Measurements from ENCODE around the gene TSHZ2.

DNA sequence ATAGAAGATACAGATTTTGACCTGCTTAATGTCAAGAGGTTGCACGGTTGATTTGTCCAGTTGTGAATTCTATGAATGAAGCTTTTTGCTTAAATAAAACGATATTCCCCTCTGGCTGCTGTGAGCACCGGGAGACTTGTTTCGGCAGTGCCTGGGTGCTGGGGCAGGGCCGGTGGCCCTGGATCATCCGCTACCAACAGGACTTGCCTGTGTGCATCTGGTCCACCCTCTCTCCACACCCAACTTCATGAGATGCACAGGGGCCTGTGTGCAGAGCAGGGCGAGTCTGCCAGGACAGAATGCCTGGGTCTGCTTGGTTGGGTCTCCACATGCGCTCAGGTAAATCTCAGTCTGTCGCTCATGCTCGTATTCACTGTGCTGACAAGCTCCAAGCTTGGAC, 65.5 kb downstream of the TSHZ2 start:
- TF ChIP-seq POLR2A (IDR thresholded peaks at IDR 0.05), result no peak
- TF ChIP-seq, protein P1, sequence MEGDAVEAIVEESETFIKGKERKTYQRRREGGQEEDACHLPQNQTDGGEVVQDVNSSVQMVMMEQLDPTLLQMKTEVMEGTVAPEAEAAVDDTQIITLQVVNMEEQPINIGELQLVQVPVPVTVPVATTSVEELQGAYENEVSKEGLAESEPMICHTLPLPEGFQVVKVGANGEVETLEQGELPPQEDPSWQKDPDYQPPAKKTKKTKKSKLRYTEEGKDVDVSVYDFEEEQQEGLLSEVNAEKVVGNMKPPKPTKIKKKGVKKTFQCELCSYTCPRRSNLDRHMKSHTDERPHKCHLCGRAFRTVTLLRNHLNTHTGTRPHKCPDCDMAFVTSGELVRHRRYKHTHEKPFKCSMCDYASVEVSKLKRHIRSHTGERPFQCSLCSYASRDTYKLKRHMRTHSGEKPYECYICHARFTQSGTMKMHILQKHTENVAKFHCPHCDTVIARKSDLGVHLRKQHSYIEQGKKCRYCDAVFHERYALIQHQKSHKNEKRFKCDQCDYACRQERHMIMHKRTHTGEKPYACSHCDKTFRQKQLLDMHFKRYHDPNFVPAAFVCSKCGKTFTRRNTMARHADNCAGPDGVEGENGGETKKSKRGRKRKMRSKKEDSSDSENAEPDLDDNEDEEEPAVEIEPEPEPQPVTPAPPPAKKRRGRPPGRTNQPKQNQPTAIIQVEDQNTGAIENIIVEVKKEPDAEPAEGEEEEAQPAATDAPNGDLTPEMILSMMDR (IDR thresholded peaks at IDR 0.05), result no peak
